Ectodermal cell (in vitro differentiated cells): ENCODE measurements around the gene TMCC2.

ENCODE experiments used
- H3K27ac ChIP-seq: 2 replicates; pipeline ENCODE4 v1.7.0; 2013; ENCODE audit warnings: mild to moderate bottlenecking, low read depth, low read length; ENCODE audit not compliant: insufficient read depth, poor library complexity, severe bottlenecking
- H3K27me3 ChIP-seq: 2 replicates; pipeline ENCODE4 v1.7.0; 2013; ENCODE audit warnings: mild to moderate bottlenecking, low read length; ENCODE audit not compliant: insufficient read depth, control insufficient read depth, poor library complexity, severe bottlenecking
- H3K36me3 ChIP-seq: one replicate; pipeline ENCODE4 v1.7.0; 2013; ENCODE audit warnings: low read length; ENCODE audit not compliant: control insufficient read depth, insufficient read depth
- H3K4me1 ChIP-seq: one replicate; pipeline ENCODE4 v1.7.0; 2013; ENCODE audit warnings: low read length; ENCODE audit not compliant: control insufficient read depth, insufficient read depth
- H3K4me3 ChIP-seq: 2 replicates; pipeline ENCODE4 v1.7.0; 2013; ENCODE audit warnings: low read depth, low read length, control low read depth; ENCODE audit not compliant: insufficient read depth
- H3K9me3 ChIP-seq: 2 replicates; pipeline ENCODE4 v1.7.0; 2013; ENCODE audit warnings: mild to moderate bottlenecking, low read length, moderate library complexity; ENCODE audit not compliant: control insufficient read depth
- WGBS, 2 experiments: methylation state at CpG; one replicate each; pipeline ENCODE4 v1.1.7; 2013; ENCODE audit warnings: missing lambda C conversion rate in 2 of 2; 5-methylcytosine and 5-hydroxymethylcytosine counted together

The TMCC2 gene

GRCh38 chr1:205269711-205270110 lies 42.0 kb downstream of the TMCC2 start:
- Histone ChIP-seq H3K27ac (no peak overlapping the region), H3K27me3 (no peaks in the 10 kb centered on the region), H3K4me1 (peaks cover 25% of the 10 kb centered on the region), H3K9me3 (no peaks in the 10 kb centered on the region), H3K4me3 (no peak overlapping the region), H3K36me3 (no peaks in the 10 kb centered on the region)
- WGBS, 2 experiments, result 91 to 93% methylated on average over 8 of the region's 8 CpGs

GRCh38 chr1:205270271-205270670 lies 42.5 kb downstream of the TMCC2 start:
- no peaks in the 10 kb centered on the region for H3K36me3 ChIP-seq
- 96 to 98% methylated on average over 5 to 7 of the region's 7 CpGs for WGBS, 2 experiments
- no peaks in the 10 kb centered on the region for H3K9me3 ChIP-seq
- H3K27me3 ChIP-seq, result no peaks in the 10 kb centered on the region
- no peak overlapping the region for H3K4me3 ChIP-seq
- peaks cover 25% of the 10 kb centered on the region for H3K4me1 ChIP-seq
- no peak overlapping the region for H3K27ac ChIP-seq

GRCh38 chr1:205270764-205271163 lies 43.0 kb downstream of the TMCC2 start:
- Histone ChIP-seq H3K4me3 (no peak overlapping the region), H3K4me1 (peaks cover 25% of the 10 kb centered on the region), H3K27ac (no peak overlapping the region), H3K9me3 (no peaks in the 10 kb centered on the region), H3K36me3 (no peaks in the 10 kb centered on the region), H3K27me3 (no peaks in the 10 kb centered on the region)
- WGBS, 2 experiments, result 94% methylated on average over 8 of the region's 8 CpGs

- H3K4me3 ChIP-seq, result no peak overlapping the region
- H3K27ac ChIP-seq, result no peak overlapping the region
- no peaks in the 10 kb centered on the region for H3K36me3 ChIP-seq
- no peaks in the 10 kb centered on the region for H3K9me3 ChIP-seq
- H3K4me1 ChIP-seq, result peaks cover 27% of the 10 kb centered on the region
- WGBS, 2 experiments, result 92 to 94% methylated on average over 8 of the region's 8 CpGs
- no peaks in the 10 kb centered on the region for H3K27me3 ChIP-seq
Measured at GRCh38 chr1:205271277-205271676, 43.5 kb downstream of the TMCC2 start.

- Histone ChIP-seq H3K9me3 (no peaks in the 10 kb centered on the region), H3K4me3 (no peak overlapping the region), H3K36me3 (no peaks in the 10 kb centered on the region), H3K4me1 (peaks cover 31% of the 10 kb centered on the region), H3K27me3 (no peaks in the 10 kb centered on the region), H3K27ac (no peak overlapping the region)
- 95 to 96% methylated on average over 18 of the region's 18 CpGs for WGBS, 2 experiments
Measured at GRCh38 chr1:205271745-205272144, 44.0 kb downstream of the TMCC2 start.

GRCh38 chr1:205272536-205272935 lies 44.8 kb downstream of the TMCC2 start:
- Histone ChIP-seq H3K9me3 (no peaks in the 10 kb centered on the region), H3K36me3 (no peaks in the 10 kb centered on the region), H3K4me3 (no peak overlapping the region), H3K27ac (no peak overlapping the region), H3K27me3 (no peaks in the 10 kb centered on the region), H3K4me1 (peaks cover 31% of the 10 kb centered on the region)
- WGBS, 2 experiments, result 48 to 54% methylated on average over 3 of the region's 3 CpGs

- Histone ChIP-seq H3K9me3 (no peaks in the 10 kb centered on the region), H3K36me3 (no peaks in the 10 kb centered on the region), H3K27ac (peak overlapping the region; percentile 6), H3K4me1 (peaks cover 31% of the 10 kb centered on the region), H3K27me3 (no peaks in the 10 kb centered on the region), H3K4me3 (no peak overlapping the region)
- 13% methylated on average over 7 of the region's 7 CpGs for WGBS, 2 experiments
Measured at GRCh38 chr1:205273551-205273982, 45.8 kb downstream of the TMCC2 start.

GRCh38 chr1:205274041-205274691 lies 46.4 kb downstream of the TMCC2 start:
- Histone ChIP-seq H3K4me1 (peaks cover 31% of the 10 kb centered on the region), H3K36me3 (no peaks in the 10 kb centered on the region), H3K9me3 (no peaks in the 10 kb centered on the region), H3K27ac (no peak overlapping the region), H3K4me3 (no peak overlapping the region), H3K27me3 (no peaks in the 10 kb centered on the region)
- WGBS, 2 experiments, result 82% methylated on average over 8 of the region's 8 CpGs

GRCh38 chr1:205275133-205275532 lies 47.4 kb downstream of the TMCC2 start:
- no peaks in the 10 kb centered on the region for H3K9me3 ChIP-seq
- no peak overlapping the region for H3K27ac ChIP-seq
- peaks cover 31% of the 10 kb centered on the region for H3K4me1 ChIP-seq
- no peak overlapping the region for H3K4me3 ChIP-seq
- H3K27me3 ChIP-seq, result no peaks in the 10 kb centered on the region
- no peaks in the 10 kb centered on the region for H3K36me3 ChIP-seq
- WGBS, 2 experiments, result 92 to 94% methylated on average over 3 of the region's 3 CpGs

GRCh38 chr1:205275916-205276688 lies 48.4 kb downstream of the TMCC2 start:
- Histone ChIP-seq H3K27ac (no peak overlapping the region), H3K36me3 (no peaks in the 10 kb centered on the region), H3K27me3 (no peaks in the 10 kb centered on the region), H3K4me1 (peaks cover 31% of the 10 kb centered on the region), H3K9me3 (no peaks in the 10 kb centered on the region), H3K4me3 (no peak overlapping the region)
- WGBS, 2 experiments, result 92 to 94% methylated on average over 9 of the region's 9 CpGs
